ENCODE measurements around the gene ABL1. TPM values are rescaled to one million over a fixed set of nuclear protein-coding genes. Genes with fewer than 3 reads are reported as not detected.

The ABL1 gene
- polyA plus RNA-seq, 1 experiment: 30.4 TPM

DNA sequence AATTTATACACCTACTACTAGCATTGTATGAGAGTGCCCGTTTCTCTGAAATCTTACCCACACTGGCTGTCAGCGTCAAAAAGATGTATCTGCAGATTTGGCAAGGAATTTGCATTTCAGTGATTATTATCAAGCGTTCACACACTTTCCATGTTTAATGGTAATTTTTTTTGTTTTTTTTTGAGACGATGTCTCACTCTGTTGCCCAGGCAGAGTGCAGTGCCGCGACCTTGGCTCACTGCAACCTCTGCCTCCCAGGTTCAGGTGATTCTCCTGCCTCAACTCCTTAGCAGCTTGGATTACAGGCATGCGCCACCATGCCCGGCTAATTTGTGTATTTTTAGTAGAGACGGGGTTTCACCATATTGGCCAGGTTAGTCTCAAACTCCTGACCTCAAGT is 14.3 kb downstream of the ABL1 start:
- ChIA-PET POLR2A (interaction anchor here (0.5 kb wide), 1 partner anchor 12 kb away, joined by 4 read pairs; no protein-coding TSS in a partner anchor), CTCF (interaction anchor here (1.2 to 1.5 kb wide), 2 partner anchors 9 to 14 kb away, joined by 4 to 5 read pairs; no protein-coding TSS in a partner anchor)
- no peaks in the 10 kb centered on the region for H3K36me3 ChIP-seq (ENCODE audit: control insufficient read depth, insufficient read depth, low read length)
- no peak for DNase-seq (ENCODE audit: low read depth)
- H3K4me3 ChIP-seq (ENCODE audit: low read depth, low read length): no peak overlapping the region
- no peak for TF ChIP-seq CTCF (IDR thresholded peaks at IDR 0.05; ENCODE audit: insufficient read depth, low read depth, low read length)
- H3K27me3 ChIP-seq (ENCODE audit: control insufficient read depth, insufficient read depth, low read length): no peaks in the 10 kb centered on the region

GRCh38 chr9:130852801-130853200 is 17.7 kb downstream of the ABL1 start:
- Histone ChIP-seq H3K36me3 (ENCODE audit: control insufficient read depth, insufficient read depth, low read length) (peaks cover 10% of the 10 kb centered on the region), H3K4me3 (ENCODE audit: low read depth, low read length) (no peak overlapping the region), H3K27me3 (ENCODE audit: control insufficient read depth, insufficient read depth, low read length) (no peaks in the 10 kb centered on the region)
- ChIA-PET POLR2A (no interaction called here), CTCF (interaction anchor here (1.1 to 5.1 kb wide), 3 partner anchors 8 to 172 kb away, joined by 3 to 22 read pairs (median 3); no protein-coding TSS in a partner anchor)
- no peak for DNase-seq (ENCODE audit: low read depth)
- TF ChIP-seq CTCF (IDR thresholded peaks at IDR 0.05; ENCODE audit: insufficient read depth, low read depth, low read length): no peak

DNA sequence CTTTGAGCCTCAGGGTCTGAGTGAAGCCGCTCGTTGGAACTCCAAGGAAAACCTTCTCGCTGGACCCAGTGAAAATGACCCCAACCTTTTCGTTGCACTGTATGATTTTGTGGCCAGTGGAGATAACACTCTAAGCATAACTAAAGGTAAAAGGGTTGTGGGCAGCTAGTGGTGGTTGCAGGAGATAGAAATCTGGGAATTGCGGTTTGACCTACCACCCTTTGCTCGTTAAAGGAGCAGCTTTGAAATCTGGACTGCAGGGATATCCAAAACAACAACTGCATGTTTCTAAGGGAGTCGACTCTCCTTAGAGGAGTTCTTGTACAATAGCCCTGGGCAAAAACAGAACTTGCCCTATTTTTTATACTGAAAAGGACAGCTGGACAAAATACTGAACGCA is 19.0 kb downstream of the ABL1 start:
- peaks cover 11% of the 10 kb centered on the region for H3K36me3 ChIP-seq (ENCODE audit: control insufficient read depth, insufficient read depth, low read length)
- POLR2A ChIA-PET: no interaction called here
- CTCF ChIA-PET: interaction anchor here (1.1 to 5.1 kb wide), 5 partner anchors 12 to 83 kb away, joined by 3 to 22 read pairs (median 4); no protein-coding TSS in a partner anchor
- no peak for TF ChIP-seq CTCF (IDR thresholded peaks at IDR 0.05; ENCODE audit: insufficient read depth, low read depth, low read length)
- peak; percentile 62 for DNase-seq (ENCODE audit: low read depth)
- H3K4me3 ChIP-seq (ENCODE audit: low read depth, low read length): no peak overlapping the region
- H3K27me3 ChIP-seq (ENCODE audit: control insufficient read depth, insufficient read depth, low read length): no peaks in the 10 kb centered on the region

DNA sequence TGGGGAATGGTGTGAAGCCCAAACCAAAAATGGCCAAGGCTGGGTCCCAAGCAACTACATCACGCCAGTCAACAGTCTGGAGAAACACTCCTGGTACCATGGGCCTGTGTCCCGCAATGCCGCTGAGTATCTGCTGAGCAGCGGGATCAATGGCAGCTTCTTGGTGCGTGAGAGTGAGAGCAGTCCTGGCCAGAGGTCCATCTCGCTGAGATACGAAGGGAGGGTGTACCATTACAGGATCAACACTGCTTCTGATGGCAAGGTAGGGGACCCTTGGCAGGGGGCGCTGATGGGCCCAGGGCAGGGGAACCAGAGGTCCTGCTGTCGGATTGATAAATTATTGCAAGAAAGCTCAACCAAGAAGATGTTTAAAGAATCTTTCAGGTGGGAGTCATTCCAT is 19.8 kb downstream of the ABL1 start:
- peaks cover 12% of the 10 kb centered on the region for H3K36me3 ChIP-seq (ENCODE audit: control insufficient read depth, insufficient read depth, low read length)
- no peak for DNase-seq (ENCODE audit: low read depth)
- no peaks in the 10 kb centered on the region for H3K27me3 ChIP-seq (ENCODE audit: control insufficient read depth, insufficient read depth, low read length)
- no peak overlapping the region for H3K4me3 ChIP-seq (ENCODE audit: low read depth, low read length)
- ChIA-PET CTCF (interaction anchor here (1.0 to 5.1 kb wide), 7 partner anchors 9 to 162 kb away, joined by 3 to 22 read pairs (median 3); partner anchors contain the start of gene EXOSC2), POLR2A (no interaction called here)
- TF ChIP-seq CTCF (IDR thresholded peaks at IDR 0.05; ENCODE audit: insufficient read depth, low read depth, low read length): no peak

- no peak for TF ChIP-seq CTCF (IDR thresholded peaks at IDR 0.05; ENCODE audit: insufficient read depth, low read depth, low read length)
- CTCF ChIA-PET: no interaction called here
- POLR2A ChIA-PET: no interaction called here
- no peak for DNase-seq (ENCODE audit: low read depth)
- Histone ChIP-seq H3K36me3 (ENCODE audit: control insufficient read depth, insufficient read depth, low read length) (peaks cover 13% of the 10 kb centered on the region), H3K4me3 (ENCODE audit: low read depth, low read length) (no peak overlapping the region), H3K27me3 (ENCODE audit: control insufficient read depth, insufficient read depth, low read length) (no peaks in the 10 kb centered on the region)
Measured at GRCh38 chr9:130856474-130856873, 21.4 kb downstream of the ABL1 start.

Data from BJ (cell line).